K562 (cell line): ENCODE results near the gene COL26A1. TPM values are rescaled to one million over a fixed set of nuclear protein-coding genes. Genes with fewer than 3 reads are reported as not detected.

Experiments
- ATAC-seq: fragments of 200-7000 bp; cut with Tn5 transposase; 3 replicates; pipeline ENCODE4 v1.9.1; 2020; ENCODE audit warnings: moderate library complexity
- BruUV-seq: library from RNA; stranded (reverse); fragments of 400-500 nt; replicated peaks from 2 replicates; lab custom pipeline; 2021; lab: Mats Ljungman, UMichigan
- CTCF ChIA-PET: fragments of 300-600 bp; formaldehyde crosslinking; extraction: SDS; loops from one replicate; lab custom pipeline; 2021; ENCODE audit warnings: low intra/inter-chr PET ratio; lab: Yijun Ruan, JAX
- POLR2A ChIA-PET: fragments of 300-600, 350-650 bp; sonication (Branson Sonifier 250); formaldehyde crosslinking; extraction: SDS; loops from one replicate; lab custom pipeline; 2021; ENCODE audit warnings: antibody characterized with exemption, inconsistent platforms; lab: Yijun Ruan, JAX
- DNase-seq, 4 experiments: peaks; one replicate each; pipeline versions ENCODE4 v3.0.0 to v3.0.0-alpha.2; 2011 to 2018; ENCODE audit warnings: low spot score in 3 of 4, mixed read lengths in 3 of 4; ENCODE audit errors: extremely low read depth in 1 of 4
- FAIRE-seq: peaks from 2 replicates; lab custom pipeline; 2011; peaks lifted over from hg19 to GRCh38; lab: Jason Lieb, UNC
- H2AFZ ChIP-seq: 2 replicates; pipeline ENCODE4 v1.6.0; 2011; ENCODE audit warnings: low read depth, low read length, control low read depth, inconsistent platforms
- H3K27ac ChIP-seq: fragments of 200-600 bp; 3 replicates; pipeline ENCODE4 v1.8.0; 2011; ENCODE audit warnings: low read depth, mild to moderate bottlenecking, control low read depth, inconsistent platforms, low read length, moderate library complexity, mixed read lengths; ENCODE audit errors: extremely low read depth
- H3K27me3 ChIP-seq, 2 experiments: fragments of 300-600 bp in 1 of 2; 2 replicates in 1 of 2; 3 replicates in 1 of 2; pipeline versions ENCODE4 v1.6.0 to v1.8.0; 2011; ENCODE audit warnings: inconsistent platforms in 2 of 2, low read length in 2 of 2, mild to moderate bottlenecking in 1 of 2, mixed read lengths in 1 of 2, moderate library complexity in 1 of 2; ENCODE audit not compliant: control insufficient read depth in 2 of 2, insufficient read depth in 2 of 2
- H3K36me3 ChIP-seq: fragments of 300-600 bp; 3 replicates; pipeline ENCODE4 v1.8.0; 2011; ENCODE audit warnings: mild to moderate bottlenecking, low read length, inconsistent platforms; ENCODE audit not compliant: control insufficient read depth, insufficient read depth
- H3K4me1 ChIP-seq, 2 experiments: fragments of 200-600 bp in 1 of 2; replicated peaks in 1 of 2; 2 replicates in 1 of 2; 3 replicates in 1 of 2; pipeline versions ENCODE4 v1.5.1 to v1.8.0; 2011; ENCODE audit warnings: inconsistent platforms in 2 of 2, low read length in 2 of 2, mild to moderate bottlenecking in 1 of 2, mixed read lengths in 1 of 2, moderate library complexity in 1 of 2; ENCODE audit not compliant: control insufficient read depth in 2 of 2, insufficient read depth in 2 of 2
- H3K4me2 ChIP-seq: 2 replicates; pipeline ENCODE4 v1.6.1; 2011; ENCODE audit warnings: low read length, control low read depth, inconsistent platforms, mixed read lengths; ENCODE audit not compliant: insufficient read depth
- H3K4me3 ChIP-seq: fragments of 200-600 bp; sonication (generic), shearing (Covaris generic); 2 replicates; pipeline ENCODE4 v1.5.1; 2016; ENCODE audit warnings: control low read depth, inconsistent platforms
- H3K79me2 ChIP-seq: fragments of 200-600 bp; 3 replicates; pipeline ENCODE4 v1.8.0; 2011; ENCODE audit warnings: low read length, inconsistent platforms; ENCODE audit not compliant: control insufficient read depth, insufficient read depth
- H3K9ac ChIP-seq, 2 experiments: 2 replicates each; pipeline versions ENCODE4 v1.6.0 to v1.6.1; 2011; ENCODE audit warnings: low read depth in 2 of 2, low read length in 2 of 2, control low read depth in 1 of 2, inconsistent platforms in 1 of 2, mild to moderate bottlenecking in 1 of 2, mixed read lengths in 1 of 2; ENCODE audit not compliant: insufficient read depth in 1 of 2
- H3K9me1 ChIP-seq: one replicate; pipeline ENCODE4 v1.6.0; 2011; ENCODE audit warnings: inconsistent platforms, mild to moderate bottlenecking, low read length, moderate library complexity; ENCODE audit not compliant: control insufficient read depth, insufficient read depth
- H3K9me3 ChIP-seq: replicated peaks from 2 replicates; pipeline ENCODE4 v1.5.1; 2011; ENCODE audit warnings: low read depth, low read length, inconsistent platforms; ENCODE audit not compliant: control insufficient read depth, insufficient read depth
- H4K20me1 ChIP-seq: replicated peaks from 2 replicates; pipeline ENCODE4 v1.6.1; 2011; ENCODE audit warnings: low read length, inconsistent platforms, mixed read lengths; ENCODE audit not compliant: control insufficient read depth, insufficient read depth
- CHD1 ChIP-seq: fragments of 200-600 bp; sonication (generic); IDR thresholded peaks from one replicate; pipeline ENCODE4 v1.6.1; 2012; ENCODE audit warnings: mild to moderate bottlenecking, moderate library complexity, low read length, inconsistent platforms
- E2F3 ChIP-seq: fragments of 250-450 bp; sonication (Bioruptor Pico); IDR thresholded peaks from 2 replicates; pipeline ENCODE4 v1.4.0; 2020; ENCODE audit warnings: mild to moderate bottlenecking
- ESRRA ChIP-seq: fragments of 450-650 bp; IDR thresholded peaks from 2 replicates; pipeline ENCODE4 v1.6.1; 2014; ENCODE audit warnings: low read depth, mild to moderate bottlenecking, moderate library complexity, borderline replicate concordance
- MAFK ChIP-seq: IDR thresholded peaks from 2 replicates; pipeline ENCODE4 v1.6.1; 2011; ENCODE audit warnings: low read length, improper control_type of control experiment
- NKRF ChIP-seq: fragments of 450-650 bp; IDR thresholded peaks from 2 replicates; pipeline ENCODE4 v1.6.1; 2016; ENCODE audit warnings: borderline replicate concordance
- PHF8 ChIP-seq: fragments of 200-600 bp; sonication (generic); IDR thresholded peaks from 2 replicates; pipeline ENCODE4 v1.6.1; 2012; ENCODE audit warnings: mixed run types, mild to moderate bottlenecking, inconsistent platforms, low read length, moderate library complexity, borderline replicate concordance
- ZNF318 ChIP-seq, 2 experiments: fragments of 450-650 bp; IDR thresholded peaks; 2 replicates each; pipeline ENCODE4 v1.6.1; 2016; ENCODE audit warnings: mild to moderate bottlenecking in 2 of 2, borderline replicate concordance in 1 of 2, low read depth in 1 of 2, moderate library complexity in 1 of 2
- ZNF324 ChIP-seq: fragments of 250-450 bp; sonication (Bioruptor Pico); IDR thresholded peaks from 2 replicates; pipeline ENCODE4 v1.4.0; 2020; ENCODE audit warnings: mild to moderate bottlenecking
- ZNF740 ChIP-seq, 3 experiments: fragments of 200-800 bp in 1 of 3; sonication (Bioruptor generic) in 1 of 3; sonication (generic) in 1 of 3; formaldehyde crosslinking in 1 of 3; IDR thresholded peaks; 2 replicates each; pipeline versions ENCODE4 v1.6.1 to v1.8.0; 2016 to 2022; ENCODE audit warnings: mild to moderate bottlenecking in 2 of 3, missing compliant biosample characterization in 2 of 3, missing genetic modification characterization in 2 of 3, missing genetic modification reagents in 1 of 3
- ZNF778 ChIP-seq: fragments of 450-650 bp; formaldehyde crosslinking; IDR thresholded peaks from 2 replicates; pipeline ENCODE4 v1.4.0; 2020; ENCODE audit warnings: mild to moderate bottlenecking, moderate library complexity
- WGBS: fragments of 100-300 bp; shearing (Covaris generic); methylation state at CpG from one replicate; pipeline ENCODE4 v1.1.6; 2016; ENCODE audit warnings: low coverage, mixed read lengths; ENCODE audit not compliant: insufficient coverage; ENCODE audit errors: missing lambda C conversion rate; 5-methylcytosine and 5-hydroxymethylcytosine counted together
- in situ Hi-C: fragments of 300-500 bp; cut with MboI; formaldehyde crosslinking; loops from 4 replicates; pipeline ENCODE4 v1.15.0; 2018; ENCODE audit warnings: inconsistent platforms, mixed read lengths
- intact Hi-C: fragments of 100-400 bp; cut with micrococcal nuclease; formaldehyde crosslinking; loops from 2 replicates; pipeline ENCODE4 v1.14.2; 2022
- polyA plus RNA-seq, 8 experiments: library from polyadenylated mRNA; depleted of rRNA in 4 of 8; stranded (reverse) in 5 of 8; unstranded in 3 of 8; fragments of >200 nt; fragmentation: Nextera tagmentation in 2 of 8; fragmentation: Illumina TruSeq in 1 of 8; extraction: Ambion mirVana in 2 of 8; extraction: Trizol in 1 of 8; gene quantifications; 2 replicates each; pipeline versions ENCODE4 v1.2.1 to v1.2.3, GENCODE V29; 2011 to 2014; ENCODE audit warnings: inconsistent platforms in 1 of 8, missing spikeins in 1 of 8
- total RNA-seq, 7 experiments: library from RNA; depleted of rRNA in 6 of 7; stranded (reverse); fragments of >200 nt in 6 of 7; fragmentation: Illumina TruSeq in 2 of 7; extraction: Trizol in 2 of 7; gene quantifications; 2 replicates each; pipeline versions ENCODE4 v1.2.1 to v1.2.3, GENCODE V29; 2011 to 2021; ENCODE audit warnings: low replicate concordance in 1 of 7

The COL26A1 gene
- total and polyA plus RNA-seq, 9 of the 15 experiments (the other 6 are each of a cell fraction or from before 2014, with no cell fraction given) = 0.04 to 0.39 (median 0.07) TPM; not detected in 5

- no peaks in the 10 kb centered on the region for H3K36me3 ChIP-seq
- BruUV-seq = no TSS peak
- peaks cover 25 to 67% of the 10 kb centered on the region in 2 experiments; a peak in 4 of 5 replicates for H3K27me3 ChIP-seq
- H3K9ac ChIP-seq = no peak overlapping the region
- no peaks in the 10 kb centered on the region for H3K9me1 ChIP-seq
- H3K4me1 ChIP-seq = no peaks in the 10 kb centered on the region
- no peaks in the 10 kb centered on the region for H3K9me3 ChIP-seq
- H4K20me1 ChIP-seq = no peaks in the 10 kb centered on the region
- FAIRE-seq (no peak), DNase-seq (no peak), ATAC-seq (no peak)
- no peak overlapping the region for H3K27ac ChIP-seq
- no peak overlapping the region for H3K4me3 ChIP-seq
- H2AFZ ChIP-seq = no peak overlapping the region
- intact Hi-C loops (no loop called here), in situ Hi-C loops (no loop called here)
- CTCF ChIA-PET = no interaction called here
- H3K4me2 ChIP-seq = no peak overlapping the region
- 2% methylated on average over 6 of the region's 6 CpGs for WGBS
- POLR2A ChIA-PET = interaction anchor here (0.6 kb wide), 1 partner anchor 133 kb away, joined by 3 read pairs; no protein-coding TSS in a partner anchor
- no peaks in the 10 kb centered on the region for H3K79me2 ChIP-seq
- TF ChIP-seq ZNF778 (CRISPR knock-in tag) = no peak
- TF ChIP-seq NKRF = no peak
- TF ChIP-seq CHD1 = no peak
- TF ChIP-seq ESRRA = no peak
- TF ChIP-seq ZNF324 (CRISPR knock-in tag) = no peak
- no peak for TF ChIP-seq PHF8
- no peak for TF ChIP-seq ZNF318 (IDR thresholded peaks at IDR 0.05; ENCODE audit: borderline replicate concordance in 1 of 2, low read depth in 1 of 2)
- no peak for TF ChIP-seq E2F3 (CRISPR knock-in tag)
- TF ChIP-seq MAFK = no peak
- TF ChIP-seq ZNF740 (CRISPR knock-in tag; IDR thresholded peaks at IDR 0.05) = no peak
- TF ChIP-seq ZNF740 (tag; IDR thresholded peaks at IDR 0.05) = no peak
Measured at GRCh38 chr7:101466871-101467270, 104.2 kb downstream of the COL26A1 start.
